IMR-90 (cell line): Measurements from ENCODE around the gene NYAP1. TPM values are rescaled to one million over a fixed set of nuclear protein-coding genes. Genes with fewer than 3 reads are reported as not detected.

Source experiments
- ATAC-seq: fragments of 200-7000 bp; cut with Tn5 transposase; 2 replicates; pipeline ENCODE4 v1.9.1; 2020; ENCODE audit warnings: low read depth, mild to moderate bottlenecking, moderate library complexity
- BruUV-seq: library from RNA; stranded (reverse); fragments of 400-500 nt; replicated peaks from 2 replicates; lab custom pipeline; 2021; lab: Mats Ljungman, UMichigan
- CTCF ChIA-PET: fragments of 300-600 bp; formaldehyde crosslinking; extraction: SDS; loops from one replicate; lab custom pipeline; 2021; ENCODE audit warnings: antibody characterized with exemption; lab: Yijun Ruan, JAX
- POLR2A ChIA-PET: fragments of 300-600 bp; sonication (Branson Sonifier 250); formaldehyde crosslinking; loops from one replicate; lab custom pipeline; 2022; ENCODE audit warnings: antibody characterized with exemption; ENCODE audit not compliant: unreplicated experiment; lab: Charles Lee
- DNase-seq: peaks from one replicate; pipeline ENCODE4 v3.0.0; 2013
- H2AFZ ChIP-seq: replicated peaks from 2 replicates; pipeline ENCODE3; 2013; ENCODE audit warnings: low read length, mild to moderate bottlenecking; ENCODE audit not compliant: poor library complexity
- H2AK5ac ChIP-seq: 2 replicates; pipeline ENCODE4 v1.6.1; 2013; ENCODE audit warnings: low read depth, low read length, inconsistent platforms
- H2AK9ac ChIP-seq: replicated peaks from 2 replicates; pipeline ENCODE3; 2013; ENCODE audit warnings: mild to moderate bottlenecking, low read depth, low read length, moderate library complexity; ENCODE audit not compliant: poor library complexity
- H2BK120ac ChIP-seq: 2 replicates; pipeline ENCODE4 v1.6.1; 2013; ENCODE audit warnings: low read depth, low read length, inconsistent platforms
- H2BK15ac ChIP-seq: 3 replicates; pipeline ENCODE4 v1.6.1; 2013; ENCODE audit warnings: low read depth, low read length, inconsistent platforms
- H2BK20ac ChIP-seq: 2 replicates; pipeline ENCODE4 v1.6.1; 2013; ENCODE audit warnings: low read depth, mild to moderate bottlenecking, inconsistent platforms, low read length, moderate library complexity
- H2BK5ac ChIP-seq: 2 replicates; pipeline ENCODE4 v1.6.1; 2013; ENCODE audit warnings: mild to moderate bottlenecking, low read depth, low read length, inconsistent platforms; ENCODE audit not compliant: poor library complexity, severe bottlenecking
- H3K14ac ChIP-seq: replicated peaks from 2 replicates; pipeline ENCODE4 v1.6.1; 2013; ENCODE audit warnings: low read depth, low read length, inconsistent platforms
- H3K18ac ChIP-seq: 2 replicates; pipeline ENCODE4 v1.6.1; 2013; ENCODE audit warnings: low read depth, low read length, control low read depth
- H3K23ac ChIP-seq: 2 replicates; pipeline ENCODE4 v1.6.1; 2013; ENCODE audit warnings: low read depth, low read length, inconsistent platforms
- H3K27ac ChIP-seq: 2 replicates; pipeline ENCODE4 v1.5.1; 2013; ENCODE audit warnings: mild to moderate bottlenecking, control low read depth, low read length; ENCODE audit not compliant: insufficient read depth
- H3K27me3 ChIP-seq: 2 replicates; pipeline ENCODE4 v1.6.1; 2013; ENCODE audit warnings: low read length; ENCODE audit not compliant: control insufficient read depth, insufficient read depth
- H3K36me3 ChIP-seq: 2 replicates; pipeline ENCODE4 v1.6.1; 2013; ENCODE audit warnings: low read length, mixed read lengths; ENCODE audit not compliant: control insufficient read depth, insufficient read depth
- H3K4ac ChIP-seq: 2 replicates; pipeline ENCODE4 v1.6.1; 2013; ENCODE audit warnings: low read depth, low read length, inconsistent platforms
- H3K4me1 ChIP-seq: 2 replicates; pipeline ENCODE4 v1.6.1; 2013; ENCODE audit warnings: low read length, mixed read lengths; ENCODE audit not compliant: control insufficient read depth, insufficient read depth
- H3K4me2 ChIP-seq: 2 replicates; pipeline ENCODE4 v1.6.1; 2013; ENCODE audit warnings: low read depth, mild to moderate bottlenecking, control low read depth, low read length, moderate library complexity
- H3K4me3 ChIP-seq: 2 replicates; pipeline ENCODE4 v1.5.1; 2013; ENCODE audit warnings: low read depth, mild to moderate bottlenecking, control low read depth, low read length, moderate library complexity; ENCODE audit not compliant: insufficient read depth
- H3K56ac ChIP-seq: 2 replicates; pipeline ENCODE4 v1.6.1; 2013; ENCODE audit warnings: low read length, inconsistent platforms; ENCODE audit not compliant: insufficient read depth; ENCODE audit errors: extremely low read depth
- H3K79me1 ChIP-seq, 2 experiments: 2 replicates each; pipeline ENCODE4 v1.6.1; 2013; ENCODE audit warnings: low read length in 2 of 2, inconsistent platforms in 1 of 2, low read depth in 1 of 2
- H3K9ac ChIP-seq: 2 replicates; pipeline ENCODE4 v1.6.1; 2013; ENCODE audit warnings: low read depth, low read length, control low read depth
- H3K9me1 ChIP-seq: 2 replicates; pipeline ENCODE4 v1.6.1; 2013; ENCODE audit warnings: low read length, inconsistent platforms; ENCODE audit not compliant: insufficient read depth
- H3K9me3 ChIP-seq: 2 replicates; pipeline ENCODE4 v1.6.1; 2013; ENCODE audit warnings: low read length; ENCODE audit not compliant: control insufficient read depth, insufficient read depth
- H4K20me1 ChIP-seq: 2 replicates; pipeline ENCODE4 v1.6.1; 2013; ENCODE audit warnings: low read length, inconsistent platforms; ENCODE audit not compliant: insufficient read depth
- H4K5ac ChIP-seq: 2 replicates; pipeline ENCODE4 v1.6.1; 2013; ENCODE audit warnings: mild to moderate bottlenecking, low read depth, low read length, control low read depth
- H4K8ac ChIP-seq, 2 experiments: 2 replicates each; pipeline ENCODE4 v1.6.1; 2013; ENCODE audit warnings: low read depth in 2 of 2, low read length in 2 of 2, control low read depth in 1 of 2, inconsistent platforms in 1 of 2
- H4K91ac ChIP-seq: 2 replicates; pipeline ENCODE4 v1.6.1; 2013; ENCODE audit warnings: low read depth, low read length, inconsistent platforms; ENCODE audit not compliant: insufficient read depth
- CEBPB ChIP-seq: IDR thresholded peaks from 2 replicates; pipeline ENCODE4 v1.6.1; 2012; ENCODE audit warnings: low read depth, low read length, improper control_type of control experiment
- MXI1 ChIP-seq: IDR thresholded peaks from 2 replicates; pipeline ENCODE4 v1.6.1; 2012; ENCODE audit warnings: low read depth, mild to moderate bottlenecking, low read length, moderate library complexity, borderline replicate concordance
- NFE2L2 ChIP-seq: fragments of 150-350 bp; IDR thresholded peaks from 2 replicates; pipeline ENCODE4 v1.6.1; 2016; ENCODE audit warnings: low read depth, mild to moderate bottlenecking, low read length
- RAD21 ChIP-seq: IDR thresholded peaks from 2 replicates; pipeline ENCODE4 v1.6.1; 2012; ENCODE audit warnings: low read length, improper control_type of control experiment
- RCOR1 ChIP-seq: IDR thresholded peaks from 2 replicates; pipeline ENCODE4 v1.6.1; 2012; ENCODE audit warnings: mild to moderate bottlenecking, low read length, improper control_type of control experiment; ENCODE audit not compliant: insufficient replicate concordance
- RFX5 ChIP-seq: IDR thresholded peaks from 2 replicates; pipeline ENCODE4 v1.8.0; 2012; ENCODE audit warnings: low read depth, mild to moderate bottlenecking, low read length, moderate library complexity
- WGBS, 2 experiments: methylation state at CpG; one replicate each; pipeline versions ENCODE4 v1.1.5 to v1.1.7; 2013; ENCODE audit warnings: missing lambda C conversion rate in 2 of 2; ENCODE audit not compliant: insufficient read length in 1 of 2; ENCODE audit errors: extremely low coverage in 2 of 2; 5-methylcytosine and 5-hydroxymethylcytosine counted together
- dilution Hi-C: fragments of 300-500 bp; cut with HindIII; formaldehyde crosslinking; loops from one replicate; pipeline ENCODE4 v1.14.3; 2018; ENCODE audit warnings: low sequenced_read_pairs; ENCODE audit not compliant: unreplicated experiment
- in situ Hi-C: fragments of 300-500 bp; cut with MboI; formaldehyde crosslinking; loops from 3 replicates; pipeline ENCODE4 v1.14.3; 2019; ENCODE audit warnings: low sequenced_read_pairs, inconsistent platforms, mixed read lengths
- intact Hi-C: fragments of 100-400 bp; cut with micrococcal nuclease; formaldehyde crosslinking; loops from 2 replicates; pipeline ENCODE4 v1.10.0; 2022
- polyA plus RNA-seq, 3 experiments: library from polyadenylated mRNA; depleted of rRNA; stranded (reverse); fragments of >200 nt; gene quantifications; 2 replicates each; pipeline ENCODE4 v1.2.3, GENCODE V29; 2012; ENCODE audit warnings: low replicate concordance in 1 of 3
- total RNA-seq: library from RNA; depleted of rRNA; stranded (reverse); fragments of >200 nt; gene quantifications from 2 replicates; pipeline ENCODE4 v1.2.3, GENCODE V29; 2012
- TF ChIP-seq, protein P1 (sequence below): conservative IDR thresholded peaks from 2 replicates; pipeline ENCODE4 v1.5.1; 2012; ENCODE audit warnings: mild to moderate bottlenecking, low read depth, low read length, improper control_type of control experiment

Gene NYAP1
- total and polyA plus RNA-seq, 2 of the 4 experiments (the other 2 are of a cell fraction), result 0.18 to 1.3 TPM

DNA sequence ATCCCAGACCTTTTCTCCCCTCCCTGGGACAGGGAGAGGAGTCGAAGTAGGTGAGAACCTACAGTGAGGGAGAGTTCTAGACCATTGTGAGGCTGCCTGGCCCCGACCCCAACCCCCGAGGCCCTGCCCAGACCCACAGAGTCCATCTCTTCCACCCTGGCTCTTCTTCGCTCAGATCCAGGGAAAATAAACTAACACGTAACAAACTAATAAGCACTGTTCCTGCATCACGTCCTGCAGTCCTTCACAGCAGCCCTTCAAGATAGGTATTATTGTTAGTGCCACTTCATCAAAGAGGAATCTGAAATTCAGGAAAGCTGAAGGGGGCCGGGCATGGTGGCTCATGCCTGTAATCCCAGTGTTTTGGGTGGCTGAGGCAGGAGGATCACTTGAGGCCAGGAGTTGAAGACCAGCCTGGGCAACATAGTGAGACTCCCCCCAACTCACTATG is 19.5 kb upstream of the NYAP1 start, which contains the start of gene SPACDR:
SPACDR (minus strand) TSS at position 51 of the 451 bp plus-strand sequence. CDS start 235 bp downstream, outside the sequence.
- ChIA-PET POLR2A (no interaction called here), CTCF (interaction anchor here (0.9 to 1.1 kb wide), 2 partner anchors 13 to 19 kb away, joined by 5 read pairs; no protein-coding TSS in a partner anchor)
- ATAC-seq (peak; percentile 4), DNase-seq (peak; percentile 60)
- peak within 1 kb of the TSS; percentile 87 for H3K14ac ChIP-seq
- dilution Hi-C loops, result no loop called here
- no peaks in the 10 kb centered on the region for H3K27me3 ChIP-seq
- H2AK5ac ChIP-seq, result peak within 1 kb of the TSS; percentile 90
- peak within 1 kb of the TSS; percentile 37 to 63; a peak in 2 of 4 replicates for H4K8ac ChIP-seq
- H4K20me1 ChIP-seq, result no peaks in the 10 kb centered on the region; the same call in 1 of the 2 replicates
- no TSS peak for BruUV-seq
- H3K4me2 ChIP-seq, result no peak within 1 kb of the TSS
- TF ChIP-seq RAD21 (no peak), RCOR1 (no peak), CEBPB (no peak), MXI1 (no peak), RFX5 (no peak), NFE2L2 (no peak)
- TF ChIP-seq, protein P1, sequence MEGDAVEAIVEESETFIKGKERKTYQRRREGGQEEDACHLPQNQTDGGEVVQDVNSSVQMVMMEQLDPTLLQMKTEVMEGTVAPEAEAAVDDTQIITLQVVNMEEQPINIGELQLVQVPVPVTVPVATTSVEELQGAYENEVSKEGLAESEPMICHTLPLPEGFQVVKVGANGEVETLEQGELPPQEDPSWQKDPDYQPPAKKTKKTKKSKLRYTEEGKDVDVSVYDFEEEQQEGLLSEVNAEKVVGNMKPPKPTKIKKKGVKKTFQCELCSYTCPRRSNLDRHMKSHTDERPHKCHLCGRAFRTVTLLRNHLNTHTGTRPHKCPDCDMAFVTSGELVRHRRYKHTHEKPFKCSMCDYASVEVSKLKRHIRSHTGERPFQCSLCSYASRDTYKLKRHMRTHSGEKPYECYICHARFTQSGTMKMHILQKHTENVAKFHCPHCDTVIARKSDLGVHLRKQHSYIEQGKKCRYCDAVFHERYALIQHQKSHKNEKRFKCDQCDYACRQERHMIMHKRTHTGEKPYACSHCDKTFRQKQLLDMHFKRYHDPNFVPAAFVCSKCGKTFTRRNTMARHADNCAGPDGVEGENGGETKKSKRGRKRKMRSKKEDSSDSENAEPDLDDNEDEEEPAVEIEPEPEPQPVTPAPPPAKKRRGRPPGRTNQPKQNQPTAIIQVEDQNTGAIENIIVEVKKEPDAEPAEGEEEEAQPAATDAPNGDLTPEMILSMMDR, result no peak
- intact Hi-C loops, result no loop called here
- H3K23ac ChIP-seq, result peak within 1 kb of the TSS; percentile 42
- H3K4me3 ChIP-seq, result no peak within 1 kb of the TSS
- peak within 1 kb of the TSS; percentile 78 for H2AFZ ChIP-seq
- peak within 1 kb of the TSS; percentile 30; the same call in 1 of the 2 replicates for H4K5ac ChIP-seq
- H2AK9ac ChIP-seq, result peak within 1 kb of the TSS; percentile 85
- peak within 1 kb of the TSS; percentile 57 for H2BK20ac ChIP-seq
- peaks cover 9% of the 10 kb centered on the region for H3K9me1 ChIP-seq
- peak within 1 kb of the TSS; percentile 30 for H2BK120ac ChIP-seq
- in situ Hi-C loops, result loop anchor here (10.0 to 25.0 kb wide), 2 partner anchors 231 to 398 kb away; partner anchors contain the start of genes GIGYF1, SLC12A9 and TRIP6
- H3K27ac ChIP-seq, result peak within 1 kb of the TSS; percentile 17; the same call in 1 of the 2 replicates
- peak within 1 kb of the TSS; percentile 70 for H2BK15ac ChIP-seq
- H3K4ac ChIP-seq, result peak within 1 kb of the TSS; percentile 72
- peak within 1 kb of the TSS; percentile 38 for H4K91ac ChIP-seq
- peaks cover 2 to 13% of the 10 kb centered on the region in 2 experiments; a peak in 1 of 4 replicates for H3K79me1 ChIP-seq
- peaks cover 10% of the 10 kb centered on the region; the same call in 1 of the 2 replicates for H3K4me1 ChIP-seq
- H3K18ac ChIP-seq, result peak within 1 kb of the TSS; percentile 33; the same call in 1 of the 2 replicates
- peak within 1 kb of the TSS; percentile 69 for H2BK5ac ChIP-seq
- peaks cover 23% of the 10 kb centered on the region; the same call in 1 of the 2 replicates for H3K36me3 ChIP-seq
- H3K9ac ChIP-seq, result no peak within 1 kb of the TSS
- no peaks in the 10 kb centered on the region for H3K9me3 ChIP-seq
- 0 out of 2 replicates have a peak within 1 kb of the TSS, but pooled peaks have one; percentile 6 for H3K56ac ChIP-seq
- no CpG with 5 or more reads among the region's 7 CpGs for WGBS, 2 experiments
